Suppressor macrophage treated with lipopolysaccharide for 1 hour (primary cell): ENCODE data around the gene EVA1A.

Source experiments
- DNase-seq, 3 donors: peaks; one replicate each; pipeline ENCODE4 v3.0.0-alpha.2; 2020 to 2022

The EVA1A gene

GRCh38 chr2:75560768-75561565 is at the start of gene EVA1A:
EVA1A (minus strand) TSS chr2:75560939; CDS start chr2:75518140, 42,799 bp downstream.
- DNase-seq = no peak

GRCh38 chr2:75609937-75610508 is 49.3 kb upstream of the EVA1A start:
- no peak for DNase-seq

- no peak for DNase-seq
These were observed 48.6 kb upstream of the EVA1A start for GRCh38 chr2:75609334-75609689.

- peak; percentile 45 to 57 (median 46) for DNase-seq
These were observed 48.1 kb upstream of the EVA1A start for GRCh38 chr2:75608684-75609333.

DNA sequence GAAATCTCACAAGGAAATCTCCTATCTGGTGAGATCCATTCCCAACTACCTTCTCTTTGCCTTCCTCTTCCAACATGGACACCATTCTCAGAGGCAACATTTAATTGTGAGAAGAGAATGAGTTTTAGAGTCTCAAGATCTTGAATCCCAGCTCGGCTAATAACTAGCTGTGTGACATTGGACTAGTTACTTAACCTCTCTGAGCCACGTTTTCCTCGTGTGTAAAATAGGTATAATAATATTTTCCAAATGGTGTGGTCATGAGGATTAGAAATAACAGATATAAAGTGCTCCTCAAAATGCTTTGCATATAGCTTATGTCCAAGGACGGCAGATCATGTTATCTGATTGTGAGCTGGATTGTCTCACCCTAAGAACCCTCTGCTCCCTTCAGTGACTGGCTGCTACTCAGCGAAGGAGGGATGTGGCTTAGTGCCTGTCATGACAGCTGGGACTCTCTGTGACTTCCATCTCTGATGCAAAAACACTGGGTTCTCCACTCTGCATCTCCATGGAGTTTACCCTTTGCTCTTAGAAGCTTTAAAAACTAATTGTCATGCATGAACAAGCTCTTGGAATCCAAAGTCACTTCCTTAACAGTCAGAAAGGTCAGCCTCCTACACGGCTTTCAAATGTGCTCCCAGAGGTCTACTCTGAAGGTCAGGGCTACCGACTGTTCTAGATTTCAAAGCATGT is 47.4 kb upstream of the EVA1A start:
- peak in 1 of 3 donors; percentile 32 for DNase-seq

GRCh38 chr2:75607400-75607798 is 46.7 kb upstream of the EVA1A start:
- DNase-seq = no peak

GRCh38 chr2:75606761-75607399 is 46.1 kb upstream of the EVA1A start:
- peak; percentile 5 to 38 (median 8) for DNase-seq

- no peak for DNase-seq
These were observed 45.2 kb upstream of the EVA1A start for GRCh38 chr2:75605770-75606529.

DNA sequence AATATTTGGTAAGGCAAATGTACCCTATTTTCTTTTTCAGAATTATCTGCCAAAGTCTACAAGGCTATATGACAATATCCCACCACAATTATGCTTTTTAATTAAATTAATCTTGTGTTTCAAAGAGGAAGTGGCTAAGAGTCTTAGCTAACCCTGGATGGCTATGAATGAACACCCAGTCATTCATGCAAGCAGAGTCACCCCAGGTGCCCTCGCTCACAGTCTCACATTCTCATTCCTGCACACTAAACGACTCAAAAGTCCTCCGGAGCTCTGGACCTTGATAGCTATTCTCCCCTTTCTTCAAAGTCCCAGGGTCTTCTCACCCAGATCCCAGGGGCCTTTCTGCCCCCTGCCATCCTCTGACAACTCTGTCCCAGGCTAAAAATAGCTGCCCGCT is 43.7 kb upstream of the EVA1A start:
- DNase-seq = no peak

DNA sequence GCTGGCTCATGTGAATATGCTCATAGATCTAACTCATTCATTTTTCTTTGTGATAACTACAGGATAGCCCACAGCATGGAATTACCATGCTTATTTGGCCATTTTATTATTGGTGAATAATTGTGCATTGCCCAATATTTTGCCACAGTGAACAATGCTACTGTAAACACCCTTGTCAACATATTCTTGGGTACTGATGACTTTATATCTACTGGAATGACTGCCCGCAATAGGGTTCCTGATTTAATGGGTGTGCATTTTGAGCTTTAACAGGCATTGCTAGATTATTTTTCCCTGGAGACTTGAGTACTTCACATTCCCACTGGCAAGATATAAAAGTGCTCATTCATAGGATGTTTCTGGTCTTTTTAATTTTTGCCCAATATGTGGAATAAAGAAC is 42.7 kb upstream of the EVA1A start:
- DNase-seq = no peak

DNA sequence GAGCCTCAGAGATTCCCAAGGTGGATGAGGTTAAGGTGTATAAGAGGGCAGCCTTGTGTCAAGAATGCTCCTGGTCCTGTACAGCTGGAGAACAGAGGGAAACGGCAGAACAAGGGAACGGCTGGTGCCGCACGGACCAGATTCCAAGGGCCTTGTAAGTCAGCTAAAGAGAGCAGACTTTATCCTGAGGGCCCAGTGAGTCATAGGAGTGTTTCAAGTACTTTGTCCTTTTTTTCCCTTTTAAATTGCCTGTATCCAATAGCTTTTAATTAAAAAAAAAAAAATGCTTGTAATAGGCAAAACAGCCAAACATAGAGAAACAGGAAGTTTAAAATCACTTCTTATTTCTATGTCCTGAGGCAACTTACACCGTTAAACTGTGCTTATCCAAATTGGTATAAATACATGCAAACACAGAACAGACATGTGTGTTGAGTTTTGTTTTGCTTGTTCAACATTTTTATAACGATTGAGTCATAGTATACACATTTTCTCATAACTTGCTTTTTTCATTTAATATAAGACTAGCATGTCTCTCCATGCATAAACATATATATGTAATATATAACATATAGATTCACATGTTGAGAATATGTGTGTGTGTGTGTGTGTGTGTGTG is 42.1 kb upstream of the EVA1A start:
- DNase-seq = no peak

GRCh38 chr2:75600461-75601011 is 39.8 kb upstream of the EVA1A start:
- DNase-seq = no peak

GRCh38 chr2:75598589-75599155 is 37.9 kb upstream of the EVA1A start:
- no peak for DNase-seq

- no peak for DNase-seq
These were observed 37.2 kb upstream of the EVA1A start for GRCh38 chr2:75597949-75598348.

GRCh38 chr2:75596784-75597183 is 36.0 kb upstream of the EVA1A start:
- DNase-seq = no peak

- DNase-seq = no peak
These were observed 35.0 kb upstream of the EVA1A start for GRCh38 chr2:75595541-75596395.

DNA sequence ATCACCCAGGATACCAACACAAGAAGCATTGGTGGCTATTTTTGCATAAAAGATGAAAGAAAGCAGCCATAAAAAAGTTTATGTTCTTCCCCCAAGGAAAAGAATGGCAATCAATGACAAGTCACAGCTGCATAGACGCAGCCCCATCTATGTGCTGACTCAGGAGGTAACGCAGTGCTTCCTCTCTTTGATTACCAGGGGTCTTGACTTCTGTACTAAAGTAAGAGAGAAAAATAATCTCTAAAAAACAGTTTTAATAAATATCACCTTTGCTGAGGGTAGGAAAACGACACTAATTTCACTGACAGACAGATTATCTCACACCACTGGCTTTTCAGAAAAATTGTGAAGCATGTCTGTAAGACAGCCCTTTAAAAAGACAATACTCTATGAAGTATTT is 33.9 kb upstream of the EVA1A start:
- no peak for DNase-seq

- no peak for DNase-seq
These were observed 32.1 kb upstream of the EVA1A start for GRCh38 chr2:75592888-75593287.

GRCh38 chr2:75592030-75592429 is 31.3 kb upstream of the EVA1A start:
- peak in 1 of 3 donors; percentile 32 for DNase-seq
